ENCODE data around the gene VGLL4.
"Not testable (repeated sequence)": the region's sequence is repeated elsewhere in the genome, so short reads cannot be mapped to it uniquely, and the experiment has no call there.

Gene VGLL4, protein sequence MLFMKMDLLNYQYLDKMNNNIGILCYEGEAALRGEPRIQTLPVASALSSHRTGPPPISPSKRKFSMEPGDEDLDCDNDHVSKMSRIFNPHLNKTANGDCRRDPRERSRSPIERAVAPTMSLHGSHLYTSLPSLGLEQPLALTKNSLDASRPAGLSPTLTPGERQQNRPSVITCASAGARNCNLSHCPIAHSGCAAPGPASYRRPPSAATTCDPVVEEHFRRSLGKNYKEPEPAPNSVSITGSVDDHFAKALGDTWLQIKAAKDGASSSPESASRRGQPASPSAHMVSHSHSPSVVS

DNA sequence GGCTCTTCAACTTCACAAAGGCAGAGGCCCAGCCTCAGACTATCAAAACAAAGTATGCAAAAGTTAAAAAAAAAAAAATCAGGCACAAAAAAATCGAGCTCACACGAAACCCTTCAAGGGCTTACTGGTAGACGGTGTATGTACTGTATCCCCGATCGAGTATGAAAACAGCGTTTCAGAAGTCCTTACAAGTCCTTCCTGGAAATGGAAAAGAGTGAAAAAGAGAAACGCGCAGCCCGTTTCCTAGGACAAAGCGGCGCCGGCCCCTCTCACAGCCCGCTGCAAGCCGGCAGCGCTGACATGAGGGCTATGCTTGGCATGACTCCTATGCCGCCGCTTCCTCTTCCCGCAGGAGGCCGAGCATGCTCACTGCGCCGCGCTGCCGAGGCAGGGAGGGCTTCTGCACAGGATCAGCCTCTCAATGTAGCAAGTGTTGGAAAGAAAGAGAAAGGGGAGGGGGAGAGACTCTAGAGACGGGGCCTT is at the start of gene VGLL4:
Gene VGLL4, minus strand, starts transcription at position 311 of the 483 bp plus-strand sequence. CDS start 397 bp downstream, outside the sequence.
- peak; percentile 36 to 94 (median 87) for DNase-seq

- DNase-seq = no peak
Measured at GRCh38 chr3:11692532-11692813, 48.8 kb upstream of the VGLL4 start.

DNA sequence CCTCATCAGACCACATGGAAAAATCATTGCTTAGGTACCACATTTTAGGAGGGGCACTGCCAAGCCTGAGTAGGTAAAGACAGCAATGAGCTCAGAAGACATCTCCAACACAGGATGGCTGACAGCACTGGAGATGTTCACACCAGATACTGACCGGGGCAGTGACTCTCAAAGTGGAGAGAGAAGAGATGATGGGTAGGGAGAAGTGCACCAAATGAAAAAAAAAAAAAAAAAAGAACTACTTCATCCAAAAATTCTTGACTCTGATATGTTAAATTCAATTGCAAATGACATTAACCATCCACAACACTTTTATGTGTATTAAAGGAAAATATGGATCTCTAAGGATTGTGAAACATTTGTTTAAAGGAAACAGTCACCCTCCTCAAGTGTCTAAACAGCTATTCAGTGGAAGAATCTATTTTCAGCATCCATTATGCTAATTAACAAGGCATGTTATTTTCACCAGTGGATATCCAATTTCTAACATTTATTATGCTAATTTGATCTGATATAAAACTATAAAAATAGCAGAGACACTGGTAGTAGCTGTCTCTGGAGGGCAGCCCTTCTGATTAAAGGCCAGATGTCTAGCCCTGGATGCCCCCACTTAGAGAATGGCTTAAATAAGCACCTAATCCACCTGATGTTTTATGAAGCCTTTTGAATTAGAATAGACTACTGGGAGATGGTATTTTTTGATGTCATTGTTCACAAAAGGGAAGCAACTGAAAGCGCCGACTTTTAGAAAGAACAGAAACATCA is 48.2 kb upstream of the VGLL4 start:
- no peak for DNase-seq

- no peak for DNase-seq
Measured at GRCh38 chr3:11690863-11691766, 47.4 kb upstream of the VGLL4 start.

DNA sequence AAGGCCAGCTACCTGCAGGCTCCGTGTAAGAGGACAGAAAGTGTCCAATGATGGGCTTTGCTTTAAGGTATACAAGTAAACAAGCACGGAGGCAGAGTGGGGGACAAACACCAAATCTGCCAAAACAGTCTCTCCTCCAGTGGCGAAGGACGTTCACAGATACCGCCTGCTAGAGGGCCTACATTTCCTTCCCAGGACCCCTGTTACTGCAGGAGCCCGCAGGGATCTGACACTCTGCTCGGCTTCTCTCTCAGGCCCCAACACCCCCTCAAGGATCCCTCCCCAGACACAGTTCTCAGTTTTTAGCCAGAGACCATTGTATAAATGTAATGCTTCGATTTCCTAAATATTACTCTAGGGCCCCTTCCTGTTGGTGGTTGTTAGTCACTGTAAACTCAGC is 46.0 kb upstream of the VGLL4 start:
- no peak for DNase-seq

- DNase-seq = not testable (repeated sequence)
Measured at GRCh38 chr3:11684980-11685379, 41.3 kb upstream of the VGLL4 start.

GRCh38 chr3:11680509-11680908 is 36.8 kb upstream of the VGLL4 start:
- no peak for DNase-seq

DNA sequence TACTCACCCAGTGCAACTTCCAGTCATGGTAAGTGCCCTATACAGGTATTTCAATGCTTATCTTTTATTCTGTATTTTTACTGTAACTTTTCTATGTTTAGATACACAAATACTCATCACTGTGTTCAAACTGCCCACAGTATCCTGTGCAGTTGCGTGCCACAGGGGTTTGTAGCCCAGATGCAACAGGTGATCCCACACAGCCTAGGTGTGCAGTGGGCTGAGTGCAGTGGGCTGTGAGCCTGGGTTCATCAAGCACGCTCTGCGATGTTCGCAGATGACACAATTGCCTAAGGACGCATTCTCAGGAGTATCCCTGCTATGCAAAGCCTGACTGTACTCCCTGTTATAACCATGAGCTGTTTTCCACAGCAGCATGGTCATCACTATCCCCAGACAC is 36.2 kb upstream of the VGLL4 start:
- DNase-seq = no peak

GRCh38 chr3:11672363-11672762 is 28.6 kb upstream of the VGLL4 start:
- DNase-seq = no peak

GRCh38 chr3:11671648-11672100 is 28.0 kb upstream of the VGLL4 start:
- peak in 15 of 58 donors; percentile 3 to 69 (median 21) for DNase-seq

- peak in 4 of 58 donors; percentile 6 to 42 (median 22) for DNase-seq
Measured at GRCh38 chr3:11668243-11669235, 24.8 kb upstream of the VGLL4 start.

DNA sequence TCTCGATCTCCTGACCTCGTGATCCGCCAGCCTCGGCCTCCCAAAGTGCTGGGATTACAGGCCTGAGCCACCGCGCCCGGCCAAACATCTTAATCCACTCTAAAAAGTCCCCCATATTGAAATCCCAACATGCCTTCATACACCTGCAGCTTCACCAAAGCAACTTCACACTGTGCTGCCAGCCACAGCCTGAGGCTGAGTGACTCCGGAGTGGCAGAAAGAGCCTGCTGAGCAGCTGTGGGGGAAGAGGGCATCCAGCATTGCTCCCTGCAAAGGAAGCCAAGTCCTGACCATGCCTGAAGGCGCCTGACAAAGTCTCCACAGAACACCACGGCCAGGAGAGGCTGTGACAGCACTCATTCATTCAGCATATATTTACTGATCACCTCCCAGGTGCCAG is 21.6 kb upstream of the VGLL4 start:
- no peak for DNase-seq

GRCh38 chr3:11662392-11662990 is 18.8 kb upstream of the VGLL4 start:
- DNase-seq = no peak

DNA sequence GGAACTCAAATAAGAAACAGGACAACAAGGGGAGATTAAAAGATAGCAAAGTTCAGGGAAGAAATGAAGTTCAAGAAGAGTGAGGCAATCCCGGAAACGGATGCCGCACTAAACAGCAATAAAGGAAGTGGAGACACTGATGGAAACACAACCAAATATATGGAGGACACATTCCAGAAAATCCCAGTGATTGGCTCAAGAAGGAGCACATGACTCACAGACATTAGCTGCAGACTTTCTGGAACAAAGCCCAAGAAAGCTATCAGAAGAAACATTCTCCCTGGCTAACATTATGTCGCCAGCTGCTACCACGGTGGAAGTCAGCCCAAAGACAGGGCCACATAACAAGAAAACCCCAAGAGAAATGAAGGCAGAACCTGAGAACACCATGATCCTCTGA is 18.1 kb upstream of the VGLL4 start:
- DNase-seq = no peak

GRCh38 chr3:11661052-11661656 is 17.4 kb upstream of the VGLL4 start:
- no peak for DNase-seq

DNA sequence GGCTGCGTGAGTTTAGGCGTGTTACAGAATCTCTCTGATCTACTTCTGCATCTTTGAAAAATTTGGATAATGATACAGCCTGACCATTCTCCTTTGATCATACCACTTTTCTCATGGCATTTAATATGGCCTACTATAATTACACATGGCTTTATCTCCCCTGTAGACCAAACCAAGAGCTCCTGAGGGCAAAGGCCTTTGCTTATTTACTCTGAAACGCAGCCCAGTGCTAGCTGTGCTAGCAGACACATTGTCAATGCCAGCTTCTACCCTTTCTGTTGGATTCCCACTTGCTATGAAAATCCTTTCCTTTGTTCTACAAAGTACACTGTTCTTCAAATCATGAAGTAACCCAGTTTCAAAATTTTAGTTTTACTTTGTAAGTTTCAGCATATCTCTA is 16.5 kb upstream of the VGLL4 start:
- no peak for DNase-seq

GRCh38 chr3:11658180-11658579 is 14.5 kb upstream of the VGLL4 start:
- no peak for DNase-seq

- no peak for DNase-seq
Measured at GRCh38 chr3:11655196-11655928, 11.6 kb upstream of the VGLL4 start.

DNA sequence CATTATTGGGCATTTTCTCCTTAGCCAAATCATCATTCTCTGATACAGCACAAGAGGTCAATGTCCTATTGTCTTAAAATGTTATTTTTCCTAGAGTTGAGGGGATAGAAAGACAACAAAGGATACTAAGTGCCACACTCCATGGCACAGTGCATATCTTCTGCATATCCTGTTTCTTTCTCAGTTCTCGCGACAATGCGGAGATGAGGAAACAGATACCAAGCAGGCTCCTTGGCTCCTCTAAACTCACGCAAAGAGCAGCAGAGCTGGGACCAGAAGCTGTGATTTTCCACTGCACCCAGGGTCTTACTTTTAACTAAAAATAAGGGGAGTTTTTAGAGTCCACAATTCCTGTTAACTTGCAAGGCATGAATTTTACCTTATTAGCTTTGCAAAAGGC is 10.5 kb upstream of the VGLL4 start:
- no peak for DNase-seq

Data from anterior cingulate cortex (tissue), 58 donors.